Loucy (cell line): ENCODE results near the gene BICRA.

ENCODE experiments used
- EZH2phosphoT487 ChIP-seq: fragments of 200-600 bp; IDR thresholded peaks from 2 replicates; pipeline ENCODE4 v1.6.1; 2018; ENCODE audit warnings: antibody characterized with exemption, mild to moderate bottlenecking, moderate library complexity, borderline replicate concordance
- TF ChIP-seq, protein P1 (sequence below): fragments of 200-600 bp; sonication (generic); conservative IDR thresholded peaks from 2 replicates; pipeline ENCODE4 v1.5.1; 2014; ENCODE audit warnings: mild to moderate bottlenecking, antibody characterized with exemption, low read length

- TF ChIP-seq, protein P1, sequence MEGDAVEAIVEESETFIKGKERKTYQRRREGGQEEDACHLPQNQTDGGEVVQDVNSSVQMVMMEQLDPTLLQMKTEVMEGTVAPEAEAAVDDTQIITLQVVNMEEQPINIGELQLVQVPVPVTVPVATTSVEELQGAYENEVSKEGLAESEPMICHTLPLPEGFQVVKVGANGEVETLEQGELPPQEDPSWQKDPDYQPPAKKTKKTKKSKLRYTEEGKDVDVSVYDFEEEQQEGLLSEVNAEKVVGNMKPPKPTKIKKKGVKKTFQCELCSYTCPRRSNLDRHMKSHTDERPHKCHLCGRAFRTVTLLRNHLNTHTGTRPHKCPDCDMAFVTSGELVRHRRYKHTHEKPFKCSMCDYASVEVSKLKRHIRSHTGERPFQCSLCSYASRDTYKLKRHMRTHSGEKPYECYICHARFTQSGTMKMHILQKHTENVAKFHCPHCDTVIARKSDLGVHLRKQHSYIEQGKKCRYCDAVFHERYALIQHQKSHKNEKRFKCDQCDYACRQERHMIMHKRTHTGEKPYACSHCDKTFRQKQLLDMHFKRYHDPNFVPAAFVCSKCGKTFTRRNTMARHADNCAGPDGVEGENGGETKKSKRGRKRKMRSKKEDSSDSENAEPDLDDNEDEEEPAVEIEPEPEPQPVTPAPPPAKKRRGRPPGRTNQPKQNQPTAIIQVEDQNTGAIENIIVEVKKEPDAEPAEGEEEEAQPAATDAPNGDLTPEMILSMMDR = no peak
- TF ChIP-seq EZH2phosphoT487 = no peak
These were observed 114.6 kb downstream of the BICRA start for GRCh38 chr19:47723581-47723940.
